Measurements from ENCODE around the gene FAM50B. TPM values are rescaled to one million over a fixed set of nuclear protein-coding genes. Genes with fewer than 3 reads are reported as not detected.

The FAM50B gene
- total and polyA plus RNA-seq, 2 of the 13 experiments (the other 11 are each of a cell fraction or from before 2014, with no cell fraction given): 0.05 TPM; not detected in 1

DNA sequence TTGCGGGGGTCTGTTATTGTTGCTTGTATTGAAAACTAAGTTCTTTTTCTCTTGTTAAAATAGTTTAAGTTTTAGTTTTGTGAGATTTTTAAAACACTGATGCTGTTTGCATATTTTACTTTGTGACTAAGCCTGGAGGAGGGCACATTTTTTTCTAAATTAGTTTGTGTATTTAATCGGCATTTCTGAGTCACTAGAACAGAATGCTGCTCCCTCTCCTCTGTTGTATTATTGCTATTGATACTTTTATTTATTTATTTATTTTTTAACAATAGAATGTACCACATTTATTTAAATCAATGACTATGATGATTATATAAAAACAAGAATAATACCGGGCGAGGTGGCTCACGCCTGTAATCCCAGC is 5.1 kb upstream of the FAM50B start:
- intact Hi-C loops (cut with micrococcal nuclease; ENCODE audit: unreplicated experiment): no loop called here

DNA sequence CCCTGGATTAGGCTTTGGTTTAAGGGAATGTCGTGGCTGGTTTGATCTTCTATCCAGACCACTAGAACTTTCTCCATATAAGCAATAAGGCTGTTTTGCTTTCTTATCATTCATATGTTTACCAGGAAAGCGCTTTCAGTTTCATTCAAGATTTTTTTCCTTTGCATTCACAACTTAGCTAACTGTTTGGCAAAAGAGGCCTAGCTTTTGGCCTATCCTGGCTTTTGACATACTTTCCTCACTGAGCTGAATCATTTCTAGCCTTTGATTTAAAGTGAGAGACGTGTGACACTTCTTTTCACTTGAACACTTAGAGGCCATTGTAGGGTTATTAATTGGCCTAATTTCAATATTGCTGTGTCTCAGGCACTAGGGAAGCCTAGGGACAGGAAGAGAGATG is 1.7 kb upstream of the FAM50B start:
- H3K27me3 ChIP-seq (ENCODE audit: control insufficient read depth in 1 of 2, insufficient read depth in 2 of 2, low read length in 2 of 2): no peaks in the 10 kb centered on the region
- no peak for TF ChIP-seq CC2D1A (CRISPR knock-in tag; IDR thresholded peaks at IDR 0.05)
- no peak for TF ChIP-seq RNF2 (conservative IDR thresholded peaks at IDR 0.05; ENCODE audit: low read depth)
- TF ChIP-seq SIX4 (CRISPR knock-in tag; IDR thresholded peaks at IDR 0.05): no peak
- no peak for TF ChIP-seq ZBTB3 (CRISPR knock-in tag; IDR thresholded peaks at IDR 0.05; ENCODE audit: borderline replicate concordance, low read depth)
- no peak for TF ChIP-seq ZNF543 (CRISPR knock-in tag; IDR thresholded peaks at IDR 0.05)
- no peak for TF ChIP-seq SKI (IDR thresholded peaks at IDR 0.05; ENCODE audit: partially characterized antibody)
- TF ChIP-seq SETDB1 (CRISPR knock-in tag; IDR thresholded peaks at IDR 0.05; ENCODE audit: borderline replicate concordance): no peak
- TF ChIP-seq NFIB (CRISPR knock-in tag; IDR thresholded peaks at IDR 0.05; ENCODE audit: borderline replicate concordance): no peak
- no peak for TF ChIP-seq ZNF841 (CRISPR knock-in tag; IDR thresholded peaks at IDR 0.05; ENCODE audit: borderline replicate concordance)
- no peak for TF ChIP-seq ZNF709 (CRISPR knock-in tag; IDR thresholded peaks at IDR 0.05)
- no peak overlapping the region for H3K9ac ChIP-seq (ENCODE audit: insufficient read depth, low read depth, low read length)
- H3K27ac ChIP-seq (ENCODE audit: extremely low read length, insufficient read depth, low read length): no peak overlapping the region
- no peak overlapping the region for H3K4me3 ChIP-seq (replicated peaks in 1 of 3; ENCODE audit: insufficient read depth in 1 of 3, low read depth in 2 of 3, low read length in 3 of 3)
- FAIRE-seq (no peak), ATAC-seq (no peak), DNase-seq (ENCODE audit: low spot score) (no peak)
- H3K9me3 ChIP-seq (ENCODE audit: low read length): no peaks in the 10 kb centered on the region
- BruUV-seq (replicated peaks): no TSS peak
- H3K4me2 ChIP-seq (ENCODE audit: low read depth, low read length): no peak overlapping the region
- intact Hi-C loops (cut with micrococcal nuclease; ENCODE audit: unreplicated experiment): no loop called here
- 83% methylated on average over 3 of the region's 3 CpGs for WGBS (ENCODE audit: low lambda C conversion rate)
- no peaks in the 10 kb centered on the region for H4K20me1 ChIP-seq (ENCODE audit: insufficient read depth, low read length)
- ChIA-PET POLR2A (interaction anchor here (0.8 to 1.1 kb wide), 2 partner anchors 9 to 41 kb away, joined by 3 read pairs; no protein-coding TSS in a partner anchor), CTCF (ENCODE audit: low intra/inter-chr PET ratio, low total read pairs) (interaction anchor here (2.7 to 3.1 kb wide), 2 partner anchors 86 to 105 kb away, joined by 11 to 39 read pairs; no protein-coding TSS in a partner anchor)
- in situ Hi-C loops (cut with HindIII; ENCODE audit: extremely low pct_ligation_motif_present, low pct_unique_long_range_greater_than_20kb): no loop called here
- H3K4me1 ChIP-seq (ENCODE audit: insufficient read depth, low read length): peaks cover 35% of the 10 kb centered on the region
- no peaks in the 10 kb centered on the region for H3K79me2 ChIP-seq (ENCODE audit: insufficient read depth, low read length)
- peak overlapping the region; percentile 8 for H2AFZ ChIP-seq (ENCODE audit: low read length)
- H3K36me3 ChIP-seq (replicated peaks in 1 of 2; ENCODE audit: control insufficient read depth in 1 of 2, insufficient read depth in 2 of 2, low read length in 2 of 2): no peaks in the 10 kb centered on the region

More for the DNA sequence above, 5.1 kb upstream of the FAM50B start:
- ChIA-PET CTCF (ENCODE audit: low intra/inter-chr PET ratio, low total read pairs) (no interaction called here), POLR2A (no interaction called here)
- no peak for DNase-seq (ENCODE audit: low spot score)
- no peak for ATAC-seq
- TF ChIP-seq ZNF776 (CRISPR knock-in tag; IDR thresholded peaks at IDR 0.05) (no peak), SSRP1 (CRISPR knock-in tag; IDR thresholded peaks at IDR 0.05) (no peak), KMT2A (CRISPR knock-in tag; IDR thresholded peaks at IDR 0.05) (no peak), ZNF556 (CRISPR knock-in tag; IDR thresholded peaks at IDR 0.05; ENCODE audit: borderline replicate concordance) (no peak), TBX2 (CRISPR knock-in tag; IDR thresholded peaks at IDR 0.05; ENCODE audit: borderline replicate concordance) (no peak), ZNF451 (CRISPR knock-in tag; IDR thresholded peaks at IDR 0.05) (no peak), ZBTB20 (CRISPR knock-in tag; IDR thresholded peaks at IDR 0.05; ENCODE audit: borderline replicate concordance, low read depth) (no peak)
- Histone ChIP-seq H3K79me2 (ENCODE audit: insufficient read depth, low read length) (no peaks in the 10 kb centered on the region), H3K27me3 (ENCODE audit: control insufficient read depth in 1 of 2, insufficient read depth in 2 of 2, low read length in 2 of 2) (no peaks in the 10 kb centered on the region), H3K4me1 (ENCODE audit: insufficient read depth, low read length) (peaks cover 64% of the 10 kb centered on the region), H3K4me3 (replicated peaks in 1 of 3; ENCODE audit: insufficient read depth in 1 of 3, low read depth in 2 of 3, low read length in 3 of 3) (no peak overlapping the region), H3K9ac (ENCODE audit: insufficient read depth, low read depth, low read length) (no peak overlapping the region), H2AFZ (ENCODE audit: low read length) (no peak overlapping the region), H3K4me2 (ENCODE audit: low read depth, low read length) (no peak overlapping the region), H4K20me1 (ENCODE audit: insufficient read depth, low read length) (no peaks in the 10 kb centered on the region), H3K36me3 (replicated peaks in 1 of 2; ENCODE audit: control insufficient read depth in 1 of 2, insufficient read depth in 2 of 2, low read length in 2 of 2) (no peaks in the 10 kb centered on the region), H3K9me3 (ENCODE audit: low read length) (no peaks in the 10 kb centered on the region), H3K27ac (ENCODE audit: extremely low read length, insufficient read depth, low read length) (no peak overlapping the region)
- 95% methylated on average over 5 of the region's 5 CpGs for WGBS (ENCODE audit: low lambda C conversion rate)
- no peak for FAIRE-seq
- BruUV-seq (replicated peaks): no TSS peak
- in situ Hi-C loops (cut with HindIII; ENCODE audit: extremely low pct_ligation_motif_present, low pct_unique_long_range_greater_than_20kb): no loop called here

All from HepG2 (cell line).